Mucosa of gallbladder (tissue), 1 donor: ENCODE results near the gene REV1. TPM values are rescaled to one million over a fixed set of nuclear protein-coding genes. Genes with fewer than 3 reads are reported as not detected.
A peak's percentile ranks its signal among the peaks of the same experiment; 100 is the strongest.

Experiments used
- DNase-seq: peaks from one replicate; pipeline ENCODE4 v3.0.0-alpha.2; 2020; ENCODE audit warnings: low spot score
- total RNA-seq: library from RNA; stranded (reverse); gene quantifications from one replicate; pipeline ENCODE4 v1.2.1, GENCODE V29; 2021
- donor health status: DM: no; HTN: no; CAD: no.

The REV1 gene
- total RNA-seq, result 28.7 TPM

GRCh38 chr2:99489761-99490622 is at the start of gene REV1:
TSS of gene REV1 (minus strand) at chr2:99490017. CDS start at chr2:99464975, 25,042 bp downstream.
- peak; percentile 92 for DNase-seq

GRCh38 chr2:99537910-99538485 is 48.2 kb upstream of the REV1 start:
- DNase-seq, result no peak

- DNase-seq, result no peak
Observed at GRCh38 chr2:99524056-99524455, 34.2 kb upstream of the REV1 start.

DNA sequence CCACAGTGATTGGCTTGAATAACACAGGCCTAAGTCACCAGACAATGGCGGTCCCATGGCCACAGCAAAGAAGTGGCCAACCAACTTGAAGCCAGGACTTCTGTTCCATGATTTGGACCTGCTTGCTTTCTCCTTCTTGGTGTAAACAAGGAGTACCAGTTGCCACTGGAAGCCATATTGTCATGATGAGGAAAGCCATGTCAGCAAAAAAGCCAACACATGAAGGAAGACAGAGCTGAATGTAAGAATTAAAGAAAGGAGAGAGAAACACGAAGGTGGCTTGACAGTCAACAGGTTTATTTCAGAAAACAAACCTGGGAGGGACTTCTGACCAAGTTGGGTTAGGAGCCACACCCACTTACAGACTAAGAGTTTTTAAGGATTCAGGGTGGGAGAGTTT is 32.3 kb upstream of the REV1 start:
- DNase-seq, result no peak

DNA sequence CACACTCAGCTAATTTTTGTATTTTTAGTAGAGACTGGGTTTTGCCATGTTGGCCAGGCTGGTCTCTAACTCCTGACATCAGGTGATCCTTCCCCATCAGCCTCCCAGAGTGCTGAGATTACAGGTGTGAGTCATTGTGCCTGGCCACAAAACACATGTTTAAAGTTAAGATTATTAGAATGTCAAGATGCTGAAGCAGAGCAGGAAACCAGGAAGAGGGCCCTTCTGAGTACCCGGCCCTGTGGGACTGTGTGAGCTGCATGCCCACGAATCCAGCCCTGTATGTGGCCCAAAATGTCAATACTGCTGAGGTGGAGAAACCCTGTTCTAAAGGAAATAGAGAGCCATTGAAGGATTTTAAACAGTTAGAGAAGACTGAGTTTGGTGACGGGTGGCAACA is 31.0 kb upstream of the REV1 start:
- DNase-seq, result no peak

DNA sequence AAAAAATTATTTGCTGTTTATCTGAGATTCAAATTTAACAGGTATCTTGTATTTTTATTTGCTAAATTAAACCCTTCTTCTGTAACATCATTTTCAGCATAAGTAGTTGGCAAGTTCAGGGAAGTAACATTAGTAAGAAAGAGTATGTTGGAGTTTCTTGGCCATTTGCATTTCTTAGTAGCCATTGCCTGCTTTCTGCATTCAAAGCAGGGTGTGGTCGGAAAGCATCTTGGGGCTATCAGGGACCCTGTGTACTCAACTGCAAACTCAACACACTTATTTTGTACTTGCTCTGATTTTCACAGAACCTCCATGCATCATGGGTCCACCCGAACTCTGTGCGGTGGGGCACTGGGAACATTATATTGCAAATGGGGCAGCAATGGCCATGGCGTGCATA is 30.4 kb upstream of the REV1 start:
- DNase-seq, result no peak

DNA sequence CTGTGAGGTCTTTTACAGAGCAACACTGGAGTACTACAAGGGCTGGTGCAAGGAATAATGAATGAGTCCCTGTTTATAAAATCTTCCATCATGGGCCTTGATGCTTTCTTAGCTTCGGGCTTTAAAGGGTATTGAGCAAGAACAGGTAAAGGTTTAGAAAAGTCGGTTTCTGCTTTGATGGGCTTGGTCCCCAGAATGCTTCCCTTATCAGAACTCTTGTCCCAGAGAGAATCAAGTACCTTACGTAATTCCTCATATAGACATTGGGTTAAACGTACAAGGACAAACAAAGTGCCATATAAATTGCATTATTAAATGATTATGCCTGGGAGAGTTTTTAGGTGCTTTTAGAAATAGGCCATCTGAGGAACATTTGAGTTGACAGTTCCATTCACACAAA is 24.5 kb upstream of the REV1 start:
- no peak for DNase-seq

GRCh38 chr2:99512181-99512591 is 22.4 kb upstream of the REV1 start:
- DNase-seq, result peak; percentile 20

- no peak for DNase-seq
Observed at GRCh38 chr2:99509387-99509786, 19.6 kb upstream of the REV1 start.

DNA sequence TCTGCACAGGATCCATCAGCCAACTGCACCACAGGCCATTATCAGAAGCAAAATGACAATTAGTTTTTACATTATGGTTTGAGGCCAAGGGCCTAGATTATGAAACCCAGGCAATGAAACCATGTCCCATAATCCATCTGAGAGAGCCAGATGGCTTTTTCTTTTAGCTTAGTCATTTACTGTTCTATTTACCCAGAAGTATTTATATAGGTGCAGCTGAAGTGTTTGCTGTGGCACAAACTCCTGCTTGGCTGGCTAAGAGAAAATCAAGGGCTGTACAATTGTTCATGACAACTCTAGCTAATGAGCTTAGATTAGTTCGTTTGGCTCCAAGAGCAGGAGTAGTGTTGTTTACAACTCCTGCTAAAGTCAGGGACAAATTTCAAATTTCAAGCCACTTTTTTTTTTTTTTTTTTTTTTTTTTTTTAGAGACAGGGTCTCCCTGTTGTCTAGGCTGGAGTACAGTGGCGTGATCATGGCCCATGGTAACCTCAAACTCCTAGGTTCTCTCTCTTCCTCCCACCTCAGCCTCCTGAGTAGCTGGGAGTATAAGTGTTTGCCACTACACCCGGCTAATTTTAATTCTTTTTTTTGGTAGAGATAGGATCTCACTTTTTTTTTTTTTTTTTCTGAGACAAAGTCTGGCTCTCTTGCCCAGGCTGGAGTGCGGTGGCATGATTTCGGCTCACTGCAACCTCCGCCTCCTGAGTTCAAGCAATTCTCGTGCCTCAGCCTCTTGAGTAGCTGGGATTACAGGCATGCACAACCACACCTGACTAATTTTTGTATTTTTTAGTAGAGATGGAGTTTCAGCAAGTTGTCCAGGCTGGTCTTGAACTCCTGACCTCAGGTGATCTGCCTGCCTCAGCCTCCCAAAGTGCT is 18.4 kb upstream of the REV1 start:
- DNase-seq, result no peak

- no peak for DNase-seq
Observed at GRCh38 chr2:99504844-99505584, 15.2 kb upstream of the REV1 start.

DNA sequence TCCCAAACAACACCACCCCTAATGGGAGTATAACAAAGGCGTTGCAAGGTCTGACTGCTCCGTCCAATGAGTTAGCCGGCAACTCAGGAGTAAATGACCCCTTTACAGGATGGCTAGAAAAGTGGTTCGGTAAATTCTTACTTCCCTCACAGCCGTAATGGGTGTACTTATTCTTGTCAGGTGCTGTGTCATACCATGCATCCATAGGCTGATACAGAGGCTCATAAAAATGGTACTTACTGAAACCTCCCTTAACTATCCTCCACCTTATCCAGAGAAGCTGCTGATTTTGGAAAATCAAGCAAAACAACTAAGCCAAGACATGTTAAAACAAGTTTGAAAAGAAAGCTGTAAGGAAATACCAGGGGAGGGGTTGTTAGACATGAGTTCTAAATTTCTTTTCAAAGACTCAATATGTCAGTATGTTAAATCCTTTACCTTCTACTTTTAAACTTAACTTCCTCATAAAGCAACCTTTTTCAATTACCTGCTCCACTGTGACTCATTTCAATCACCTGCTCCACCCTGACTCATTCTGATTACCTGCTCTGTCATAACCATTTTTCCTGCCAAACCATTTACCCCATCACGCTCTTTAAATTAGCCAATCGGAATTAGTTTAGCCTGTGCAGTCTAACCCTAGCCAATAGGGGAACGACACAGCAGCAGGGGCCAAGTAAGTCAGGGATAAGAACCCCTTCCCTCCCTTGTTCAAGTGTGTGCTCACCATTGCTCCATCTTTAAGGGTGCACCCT is 14.0 kb upstream of the REV1 start:
- DNase-seq, result peak; percentile 24

- DNase-seq, result no peak
Observed at GRCh38 chr2:99496021-99496420, 6.2 kb upstream of the REV1 start.

DNA sequence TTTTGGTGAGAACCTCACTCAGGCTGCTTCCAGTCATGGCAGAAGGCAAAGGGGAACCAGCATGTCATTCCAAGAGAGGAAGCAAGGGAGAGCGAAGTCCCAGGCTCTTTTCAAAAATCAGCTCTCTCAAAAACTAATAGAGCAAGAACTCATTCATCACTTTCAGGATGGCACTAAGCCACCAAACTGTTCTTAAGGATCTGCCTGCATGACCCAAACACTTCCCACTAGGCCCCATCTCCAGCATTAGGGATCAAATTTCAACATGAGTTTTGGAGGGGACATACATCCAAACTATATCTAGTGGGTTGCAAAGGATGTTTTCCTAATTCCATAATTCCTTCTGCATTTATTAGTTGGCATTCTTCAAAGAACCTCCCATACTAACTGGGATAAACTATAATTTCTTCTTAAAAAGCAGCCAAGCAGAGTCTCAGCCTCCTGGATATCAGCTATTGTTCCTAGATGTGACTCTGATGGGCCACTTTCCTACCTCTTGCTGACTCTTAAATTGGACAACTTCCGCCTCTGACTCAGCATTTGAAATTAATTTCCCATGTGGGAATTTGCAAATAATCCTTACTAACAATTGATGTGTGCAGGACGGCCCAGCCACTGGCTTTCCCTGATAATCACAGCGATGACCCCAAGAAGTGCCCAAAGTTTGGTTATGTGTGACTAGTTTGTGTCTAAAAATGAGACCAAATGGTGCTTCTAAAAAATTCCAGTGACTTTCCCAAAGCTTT is 5.5 kb upstream of the REV1 start:
- DNase-seq, result no peak

DNA sequence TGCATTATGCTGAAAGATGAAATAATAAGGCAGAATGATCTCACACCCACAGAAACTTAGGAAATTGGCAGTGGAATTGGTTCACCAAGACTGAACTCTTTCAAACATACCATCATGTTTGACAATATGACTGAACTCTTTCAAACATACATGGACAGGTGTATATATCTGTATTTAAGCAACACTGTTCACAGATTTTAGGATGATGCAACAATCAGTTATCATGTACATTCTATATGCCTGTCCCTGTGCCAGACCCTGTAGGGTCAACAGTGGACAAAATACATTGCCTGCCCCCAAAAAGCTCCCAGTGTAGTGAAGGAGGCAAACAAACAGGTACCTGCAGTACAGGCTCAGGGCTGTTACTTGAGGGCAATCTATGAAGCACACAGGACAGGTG is 2.9 kb upstream of the REV1 start:
- no peak for DNase-seq

GRCh38 chr2:99490623-99491461 is 1.0 kb upstream of the REV1 start:
- no peak for DNase-seq

- peak; percentile 56 for DNase-seq
Observed at GRCh38 chr2:99489063-99489760, 605 bp downstream of the REV1 start.

GRCh38 chr2:99488539-99489062 is 1.2 kb downstream of the REV1 start:
- DNase-seq, result no peak
